Activated T-cell treated with anti-CD3 and anti-CD28 coated beads for 1 hour (primary cell): Measurements from ENCODE around the gene KIRREL1.
A peak's percentile ranks its signal among the peaks of the same experiment; 100 is the strongest.

ENCODE experiments used
- DNase-seq: peaks from one replicate; pipeline ENCODE4 v3.0.0-alpha.2; 2020; ENCODE audit warnings: low read depth

KIRREL1 gene

GRCh38 chr1:157975228-157975950 lies 18.1 kb upstream of the KIRREL1 start:
- DNase-seq = no peak

- DNase-seq = no peak
These were observed 16.6 kb upstream of the KIRREL1 start for GRCh38 chr1:157976888-157977287.

GRCh38 chr1:157978586-157979403 lies 14.7 kb upstream of the KIRREL1 start:
- no peak for DNase-seq

- no peak for DNase-seq
These were observed 11.3 kb upstream of the KIRREL1 start for GRCh38 chr1:157982136-157982535.

- no peak for DNase-seq
These were observed 9.7 kb upstream of the KIRREL1 start for GRCh38 chr1:157983787-157984186.

GRCh38 chr1:157984469-157984868 lies 9.0 kb upstream of the KIRREL1 start:
- DNase-seq = no peak

GRCh38 chr1:157985473-157985872 lies 8.0 kb upstream of the KIRREL1 start:
- DNase-seq = no peak

GRCh38 chr1:157988002-157988401 lies 5.4 kb upstream of the KIRREL1 start:
- no peak for DNase-seq

GRCh38 chr1:157992031-157992832 lies 1.2 kb upstream of the KIRREL1 start:
- DNase-seq = peak; percentile 20

GRCh38 chr1:157992833-157993146 lies 655 bp upstream of the KIRREL1 start:
- DNase-seq = no peak

GRCh38 chr1:157993918-157994605 lies 617 bp downstream of the KIRREL1 start:
- DNase-seq = no peak

- no peak for DNase-seq
These were observed 1.5 kb downstream of the KIRREL1 start for GRCh38 chr1:157994704-157995582.

- no peak for DNase-seq
These were observed 2.2 kb downstream of the KIRREL1 start for GRCh38 chr1:157995583-157996169.

GRCh38 chr1:157996433-157996832 lies 3.0 kb downstream of the KIRREL1 start:
- no peak for DNase-seq

GRCh38 chr1:158000507-158000906 lies 7.1 kb downstream of the KIRREL1 start:
- DNase-seq = no peak

- no peak for DNase-seq
These were observed 8.7 kb downstream of the KIRREL1 start for GRCh38 chr1:158002022-158002630.

- DNase-seq = no peak
These were observed 9.4 kb downstream of the KIRREL1 start for GRCh38 chr1:158002631-158003405.

GRCh38 chr1:158003406-158003800 lies 10.0 kb downstream of the KIRREL1 start:
- no peak for DNase-seq

- DNase-seq = no peak
These were observed 11.8 kb downstream of the KIRREL1 start for GRCh38 chr1:158005224-158005623.

- DNase-seq = no peak
These were observed 13.7 kb downstream of the KIRREL1 start for GRCh38 chr1:158007180-158007579.
